NCI-H748 (cell line): ENCODE data around the gene KCTD14.
"Not testable (repeated sequence)": the region's sequence is repeated elsewhere in the genome, so short reads cannot be mapped to it uniquely, and the experiment has no call there.

ENCODE experiments used
- DNase-seq: peaks from one replicate; lab custom pipeline; 2025; ENCODE audit not compliant: unreplicated experiment; lab: John Stamatoyannopoulos, UW

KCTD14 gene, protein sequence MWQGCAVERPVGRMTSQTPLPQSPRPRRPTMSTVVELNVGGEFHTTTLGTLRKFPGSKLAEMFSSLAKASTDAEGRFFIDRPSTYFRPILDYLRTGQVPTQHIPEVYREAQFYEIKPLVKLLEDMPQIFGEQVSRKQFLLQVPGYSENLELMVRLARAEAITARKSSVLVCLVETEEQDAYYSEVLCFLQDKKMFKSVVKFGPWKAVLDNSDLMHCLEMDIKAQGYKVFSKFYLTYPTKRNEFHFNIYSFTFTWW

GRCh38 chr11:78022397-78023396, at the start of gene KCTD14:
Gene KCTD14, minus strand, starts transcription at chr11:78023276. Its CDS starts 27 bp downstream, at chr11:78023249.
- DNase-seq = peak; percentile 53

DNA sequence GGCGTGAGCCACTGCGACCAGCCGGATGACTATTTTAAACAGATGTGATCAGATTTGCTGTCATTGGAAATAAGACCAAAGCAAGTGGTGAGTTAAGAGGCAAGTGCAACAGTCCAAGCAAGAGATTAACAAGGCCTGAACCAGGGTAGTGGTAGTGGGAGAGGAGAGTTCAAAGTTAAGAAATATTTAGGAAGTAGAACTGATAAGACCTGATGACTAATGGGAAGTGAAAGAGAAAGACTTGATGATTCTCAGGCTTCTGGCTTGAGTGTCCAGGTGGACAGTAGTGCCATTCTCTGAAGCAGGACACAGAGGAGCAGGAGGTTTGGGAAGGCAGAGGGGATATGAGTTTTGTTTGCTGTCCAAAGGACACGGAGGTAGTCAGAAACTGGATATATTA, 49.4 kb upstream of the KCTD14 start:
- DNase-seq = no peak

GRCh38 chr11:78071717-78072116, 48.6 kb upstream of the KCTD14 start:
- no peak for DNase-seq

GRCh38 chr11:78070621-78071020, 47.5 kb upstream of the KCTD14 start:
- no peak for DNase-seq

- DNase-seq = peak; percentile 21
These were observed 46.4 kb upstream of the KCTD14 start for GRCh38 chr11:78069465-78069864.

GRCh38 chr11:78067704-78068103, 44.6 kb upstream of the KCTD14 start:
- DNase-seq = no peak

DNA sequence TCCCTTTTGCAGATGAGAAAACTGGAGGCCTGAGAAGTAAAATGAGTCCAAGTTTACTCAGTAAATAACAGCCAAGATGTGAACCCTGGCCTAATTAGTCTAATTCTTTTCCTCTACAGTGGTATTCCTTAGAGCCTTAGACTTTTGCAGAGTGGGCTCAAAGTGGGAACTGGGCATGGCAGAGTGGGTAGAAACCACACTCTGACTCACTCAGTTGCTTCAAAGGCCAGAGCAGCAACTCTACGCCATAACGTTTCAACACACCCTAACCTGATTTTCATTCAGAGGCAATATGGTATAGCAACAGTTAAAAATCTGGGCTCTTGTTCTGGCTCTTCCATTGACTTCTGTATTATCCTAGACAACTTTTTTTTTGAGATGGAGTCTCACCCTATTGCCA, 43.4 kb upstream of the KCTD14 start:
- no peak for DNase-seq

DNA sequence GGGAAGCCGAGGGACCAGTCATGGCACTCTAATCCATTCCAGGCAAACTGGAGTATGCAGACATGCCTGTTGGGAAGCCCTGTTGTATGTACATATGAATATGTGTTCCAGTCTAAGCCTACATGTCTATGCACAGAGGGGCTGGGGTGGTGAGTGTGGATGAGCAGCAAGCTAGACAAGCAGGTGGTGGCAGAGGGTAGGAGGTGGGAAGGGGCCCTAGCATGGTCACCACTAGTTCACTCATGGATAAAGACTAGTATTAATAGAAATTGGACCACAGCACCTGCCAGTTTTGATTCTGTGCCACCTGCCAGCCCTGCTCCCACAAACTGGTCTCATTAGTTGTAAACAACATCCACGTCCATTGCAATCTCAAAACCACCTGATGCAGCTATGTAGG, 42.1 kb upstream of the KCTD14 start:
- DNase-seq = no peak

DNA sequence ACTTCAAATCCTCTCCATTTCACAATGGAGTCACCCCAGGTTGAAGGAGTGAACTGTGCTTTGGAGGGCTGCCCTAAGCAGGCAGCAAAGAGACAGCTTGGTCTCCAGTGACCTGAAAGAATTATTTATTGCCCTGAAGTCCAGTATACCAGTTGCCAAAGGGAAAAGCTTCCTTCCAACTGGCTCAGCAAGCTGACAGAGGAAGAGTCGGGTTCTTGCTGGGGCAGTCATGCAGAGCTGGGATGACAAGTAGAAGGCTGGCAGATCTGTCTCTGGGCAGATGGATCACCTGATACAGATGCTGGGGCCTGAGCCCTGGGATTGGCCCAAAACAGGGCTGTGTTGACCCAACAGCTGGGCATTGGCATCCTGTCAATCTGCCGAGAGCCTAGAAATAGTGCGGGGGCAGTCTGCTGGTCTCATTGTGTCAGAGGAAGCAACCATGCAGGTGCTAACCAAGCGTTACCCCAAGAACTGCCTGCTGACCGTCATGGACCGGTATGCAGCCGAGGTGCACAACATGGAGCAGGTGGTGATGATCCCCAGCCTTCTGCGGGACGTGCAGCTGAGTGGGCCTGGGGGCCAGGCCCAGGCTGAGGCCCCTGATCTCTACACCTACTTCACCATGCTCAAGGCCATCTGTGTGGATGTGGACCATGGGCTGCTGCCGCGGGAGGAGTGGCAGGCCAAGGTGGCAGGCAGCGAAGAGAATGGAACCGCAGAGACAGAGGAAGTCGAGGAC, 40.5 kb upstream of the KCTD14 start, which contains the start of gene THRSP:
TSS of gene THRSP (plus strand) at position 422 of the 742 bp plus-strand sequence. CDS start at position 443, 21 bp downstream.
- no peak for DNase-seq

- no peak for DNase-seq
These were observed 39.6 kb upstream of the KCTD14 start for GRCh38 chr11:78062671-78063070.

DNA sequence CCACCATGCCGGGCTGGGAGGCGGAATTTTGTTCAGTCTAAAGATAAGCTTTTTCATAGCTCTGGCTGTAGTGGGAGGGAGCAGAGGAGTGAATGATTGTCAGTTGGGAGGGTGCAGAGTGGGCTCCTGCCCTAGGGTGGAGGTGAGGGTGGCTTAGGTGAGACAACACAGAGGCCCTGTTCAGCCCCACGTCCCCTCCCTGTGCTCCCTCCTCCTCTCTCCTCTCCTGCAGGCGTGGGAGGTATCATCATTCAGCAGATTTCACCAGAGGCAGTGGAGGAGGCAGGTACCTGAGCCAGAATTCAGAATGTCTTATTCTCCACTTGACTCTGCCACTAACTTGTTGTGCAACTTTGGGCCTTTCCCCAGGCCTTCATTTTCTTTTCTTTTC, 38.8 kb upstream of the KCTD14 start:
- no peak for DNase-seq

GRCh38 chr11:78061088-78061920, 38.2 kb upstream of the KCTD14 start:
- DNase-seq = no peak

DNA sequence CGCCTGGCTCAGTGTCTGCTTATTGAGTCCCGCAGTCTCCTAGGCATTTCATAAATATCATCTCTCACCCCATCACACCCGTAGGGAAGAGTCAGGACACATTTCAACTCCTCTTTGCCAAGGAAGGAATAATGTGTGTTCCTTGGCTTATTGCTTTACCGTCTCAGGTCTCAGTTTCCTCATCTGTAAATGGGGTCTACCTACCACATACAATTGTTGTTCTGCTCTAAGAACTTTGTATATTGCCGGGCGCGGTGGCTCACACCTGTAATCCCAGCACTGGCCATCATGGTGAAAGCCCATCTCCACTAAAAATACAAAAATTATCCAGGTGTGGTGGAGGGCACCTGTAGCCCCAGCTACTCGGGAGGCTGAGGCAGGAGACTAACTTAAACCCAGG, 37.5 kb upstream of the KCTD14 start:
- no peak for DNase-seq

DNA sequence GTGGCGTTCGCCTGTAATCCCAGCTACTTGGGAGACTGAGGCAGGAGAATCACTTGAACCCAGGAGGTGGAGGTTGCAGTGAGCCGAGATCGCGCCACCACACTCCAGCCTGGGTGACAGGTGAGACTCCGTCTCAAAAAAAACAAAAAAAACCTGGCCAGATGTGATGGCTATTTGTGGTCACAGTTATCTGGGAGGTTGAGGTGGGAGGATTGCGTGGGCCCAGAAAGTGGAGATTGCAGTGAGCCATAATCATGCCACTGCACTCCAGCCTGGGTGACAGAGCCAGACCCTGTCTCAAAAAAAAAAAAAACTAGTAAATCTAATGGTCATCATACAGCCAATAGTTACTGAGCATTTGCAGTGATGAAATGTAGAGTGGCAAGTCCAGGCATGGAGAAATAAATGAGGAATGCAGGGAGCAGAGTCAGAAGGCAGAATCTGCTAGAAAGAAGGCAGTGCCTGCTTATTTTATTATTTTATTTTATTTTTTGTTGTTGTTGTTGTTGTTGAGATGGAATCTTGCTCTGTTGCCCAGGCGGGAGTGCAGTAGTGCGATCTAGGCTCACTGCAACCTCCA, 36.8 kb upstream of the KCTD14 start:
- not testable (repeated sequence) for DNase-seq

GRCh38 chr11:78057462-78058055, 34.5 kb upstream of the KCTD14 start:
- no peak for DNase-seq

DNA sequence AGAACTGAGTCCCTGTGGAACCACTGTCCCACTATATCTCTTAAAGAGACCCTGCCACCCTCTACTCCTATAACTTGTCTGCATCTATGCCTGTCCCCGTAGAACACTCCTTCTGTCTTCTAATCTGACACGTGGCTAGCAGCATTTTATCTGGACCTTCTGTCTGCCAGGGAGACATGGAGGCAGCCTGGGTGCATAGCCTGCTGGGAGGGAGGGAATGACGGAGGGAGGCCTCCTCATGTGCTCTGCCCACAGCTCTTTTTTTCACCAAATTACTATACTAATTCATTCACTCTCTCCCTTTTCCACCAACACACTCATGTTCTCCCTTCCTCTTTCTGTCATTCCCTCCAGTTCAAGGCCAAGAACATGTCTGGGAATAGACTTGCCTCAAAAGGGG, 33.0 kb upstream of the KCTD14 start:
- DNase-seq = no peak

- DNase-seq = no peak
These were observed 31.9 kb upstream of the KCTD14 start for GRCh38 chr11:78054971-78055370.

DNA sequence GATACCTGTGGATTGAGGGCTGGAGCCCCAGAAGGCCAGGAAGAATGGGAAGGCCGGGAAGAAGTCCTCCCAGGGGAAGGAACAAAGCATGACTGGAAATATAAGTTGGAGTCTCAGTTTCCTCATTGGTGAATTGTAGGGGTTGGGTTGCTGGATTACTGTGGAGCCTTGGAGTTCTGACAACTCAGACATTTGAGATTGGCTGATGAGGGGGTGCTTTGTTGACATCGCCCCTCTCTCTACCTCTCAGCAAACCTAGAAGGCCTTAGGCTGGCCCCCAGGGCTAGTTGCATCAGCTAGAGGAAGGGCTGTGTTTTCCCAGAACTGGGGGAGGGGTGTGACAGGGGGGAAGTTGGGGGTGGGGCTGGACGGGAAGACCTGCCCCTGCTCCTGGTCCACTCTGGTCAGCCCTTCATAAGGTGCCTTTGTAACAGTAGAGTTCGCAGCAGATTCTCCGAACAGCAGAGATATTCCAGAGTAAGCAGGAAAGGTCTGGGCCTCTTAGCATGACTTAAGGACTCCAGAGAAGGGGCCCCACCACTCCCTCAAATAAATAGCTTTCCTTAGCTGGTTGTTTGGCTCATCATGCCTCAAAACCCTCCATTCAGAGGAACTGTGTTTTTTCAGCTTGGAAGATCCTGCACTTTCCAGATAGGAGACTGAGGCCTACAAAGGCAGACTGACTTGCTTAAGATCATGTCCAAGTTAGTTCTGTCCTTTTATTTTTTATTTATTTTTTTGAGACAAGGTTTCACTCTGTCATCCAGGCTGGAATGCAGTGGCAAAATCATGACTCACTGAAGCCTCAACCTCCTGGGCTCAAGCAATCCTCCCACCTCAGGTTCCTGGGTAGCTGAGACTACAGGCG, 28.1 kb upstream of the KCTD14 start:
- DNase-seq = no peak

DNA sequence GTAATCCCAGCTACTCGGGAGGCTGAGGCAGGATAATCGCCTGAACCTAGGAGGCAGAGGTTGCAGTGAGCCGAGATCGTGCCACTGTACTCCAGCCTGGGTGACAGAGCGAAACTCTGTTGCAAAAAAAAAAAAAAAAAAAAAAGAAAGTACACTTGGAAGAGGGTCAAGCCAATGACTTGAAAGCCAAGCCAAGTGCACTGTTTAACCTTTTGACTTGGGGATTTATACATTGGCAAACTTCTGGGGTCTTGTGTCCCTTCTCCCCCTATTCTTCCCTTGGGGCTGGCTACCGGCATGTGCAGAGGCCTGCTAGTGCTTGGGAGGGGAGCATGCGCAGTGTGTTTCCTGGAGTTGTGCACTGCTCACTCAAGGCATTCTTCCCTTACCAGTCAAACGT, 26.3 kb upstream of the KCTD14 start:
- no peak for DNase-seq
